Body of pancreas (tissue), 4 donors: ENCODE results near the gene HTR6. TPM values are rescaled to one million over a fixed set of nuclear protein-coding genes. Genes with fewer than 3 reads are reported as not detected.

ENCODE experiments used
- ATAC-seq: fragments of 150-250 bp; one replicate; pipeline ENCODE4 v1.9.1; 2016
- DNase-seq, 4 donors: peaks; one replicate each; pipeline ENCODE4 v3.0.0-alpha.2; 2019
- H3K27ac ChIP-seq, 4 donors: fragments of 200-600 bp; sonication (generic); 1 replicate in 3 of 4; 2 replicates in 1 of 4; pipeline versions ENCODE4 v1.5.1 to v1.6.1; 2016 to 2019; ENCODE audit warnings: mild to moderate bottlenecking in 1 of 4, mixed read lengths in 1 of 4, moderate library complexity in 1 of 4
- H3K27me3 ChIP-seq, 2 donors: fragments of 200-600 bp; sonication (generic); one replicate each; pipeline ENCODE4 v1.6.0; 2016; ENCODE audit warnings: mild to moderate bottlenecking in 1 of 2
- H3K36me3 ChIP-seq, 2 donors: fragments of 200-600 bp; sonication (generic); replicated peaks in 1 of 2; 2 replicates each; pipeline ENCODE4 v1.5.1; 2016; ENCODE audit warnings: low read depth in 2 of 2; ENCODE audit not compliant: insufficient read depth in 1 of 2
- H3K4me1 ChIP-seq: fragments of 200-600 bp; sonication (generic); one replicate; pipeline ENCODE4 v1.6.0; 2016
- H3K4me3 ChIP-seq, 2 donors: fragments of 200-600 bp; sonication (generic); 1 replicate in 1 of 2; 2 replicates in 1 of 2; pipeline ENCODE4 v1.5.1; 2016 to 2019
- H3K9me3 ChIP-seq, 3 donors: fragments of 200-600 bp; sonication (generic); 1 replicate in 2 of 3; 2 replicates in 1 of 3; pipeline ENCODE4 v1.5.1; 2016
- POLR2A ChIP-seq, 3 donors: fragments of 450-650 bp; IDR thresholded peaks; one replicate each; pipeline ENCODE4 v1.6.1; 2016; ENCODE audit warnings: antibody characterized with exemption in 3 of 3, mild to moderate bottlenecking in 2 of 3
- WGBS, 2 donors: methylation state at CpG; one replicate each; pipeline ENCODE4 v1.1.5; 2017; 5-methylcytosine and 5-hydroxymethylcytosine counted together
- intact Hi-C: fragments of 100-400 bp; cut with DNase I; formaldehyde crosslinking; loops from one replicate; pipeline ENCODE4 v1.15.1; 2023
- total RNA-seq, 2 donors: library from RNA; depleted of rRNA; stranded (reverse); fragments of >200 nt; gene quantifications; one replicate each; pipeline ENCODE4 v1.1.0, GENCODE V29; 2016
- TF ChIP-seq, protein P1 (sequence below), 7 experiments: fragments of 450-650 bp in 4 of 7; fragments of 200-600 bp in 3 of 7; sonication (generic) in 3 of 7; IDR thresholded peaks; one replicate each; pipeline ENCODE4 v1.5.1; 2016 to 2019; ENCODE audit warnings: antibody characterized with exemption in 7 of 7

Gene HTR6
- total RNA-seq, 2 donors from 2014 or later, result not detected

DNA sequence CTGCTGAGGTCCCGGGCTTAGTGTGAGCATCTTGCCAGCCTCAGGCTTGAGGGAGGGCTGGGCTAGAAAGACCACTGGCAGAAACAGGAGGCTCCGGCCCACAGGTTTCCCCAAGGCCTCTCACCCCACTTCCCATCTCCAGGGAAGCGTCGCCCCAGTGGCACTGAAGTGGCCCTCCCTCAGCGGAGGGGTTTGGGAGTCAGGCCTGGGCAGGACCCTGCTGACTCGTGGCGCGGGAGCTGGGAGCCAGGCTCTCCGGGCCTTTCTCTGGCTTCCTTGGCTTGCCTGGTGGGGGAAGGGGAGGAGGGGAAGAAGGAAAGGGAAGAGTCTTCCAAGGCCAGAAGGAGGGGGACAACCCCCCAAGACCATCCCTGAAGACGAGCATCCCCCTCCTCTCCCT is 7.2 kb upstream of the HTR6 start:
- no peak overlapping the region for H3K27ac ChIP-seq
- no peaks in the 10 kb centered on the region for H3K27me3 ChIP-seq
- DNase-seq, result no peak
- no peak overlapping the region for H3K4me3 ChIP-seq
- 76 to 88% methylated on average over 5 to 10 of the region's 10 CpGs for WGBS, 2 donors
- no peaks in the 10 kb centered on the region for H3K4me1 ChIP-seq
- H3K9me3 ChIP-seq, result no peaks in the 10 kb centered on the region
- intact Hi-C loops, result no loop called here
- H3K36me3 ChIP-seq, result no peaks in the 10 kb centered on the region
- no peak for ATAC-seq
- TF ChIP-seq, protein P1, sequence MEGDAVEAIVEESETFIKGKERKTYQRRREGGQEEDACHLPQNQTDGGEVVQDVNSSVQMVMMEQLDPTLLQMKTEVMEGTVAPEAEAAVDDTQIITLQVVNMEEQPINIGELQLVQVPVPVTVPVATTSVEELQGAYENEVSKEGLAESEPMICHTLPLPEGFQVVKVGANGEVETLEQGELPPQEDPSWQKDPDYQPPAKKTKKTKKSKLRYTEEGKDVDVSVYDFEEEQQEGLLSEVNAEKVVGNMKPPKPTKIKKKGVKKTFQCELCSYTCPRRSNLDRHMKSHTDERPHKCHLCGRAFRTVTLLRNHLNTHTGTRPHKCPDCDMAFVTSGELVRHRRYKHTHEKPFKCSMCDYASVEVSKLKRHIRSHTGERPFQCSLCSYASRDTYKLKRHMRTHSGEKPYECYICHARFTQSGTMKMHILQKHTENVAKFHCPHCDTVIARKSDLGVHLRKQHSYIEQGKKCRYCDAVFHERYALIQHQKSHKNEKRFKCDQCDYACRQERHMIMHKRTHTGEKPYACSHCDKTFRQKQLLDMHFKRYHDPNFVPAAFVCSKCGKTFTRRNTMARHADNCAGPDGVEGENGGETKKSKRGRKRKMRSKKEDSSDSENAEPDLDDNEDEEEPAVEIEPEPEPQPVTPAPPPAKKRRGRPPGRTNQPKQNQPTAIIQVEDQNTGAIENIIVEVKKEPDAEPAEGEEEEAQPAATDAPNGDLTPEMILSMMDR (IDR thresholded peaks at IDR 0.05), result no peak
- no peak for TF ChIP-seq POLR2A (IDR thresholded peaks at IDR 0.05)

DNA sequence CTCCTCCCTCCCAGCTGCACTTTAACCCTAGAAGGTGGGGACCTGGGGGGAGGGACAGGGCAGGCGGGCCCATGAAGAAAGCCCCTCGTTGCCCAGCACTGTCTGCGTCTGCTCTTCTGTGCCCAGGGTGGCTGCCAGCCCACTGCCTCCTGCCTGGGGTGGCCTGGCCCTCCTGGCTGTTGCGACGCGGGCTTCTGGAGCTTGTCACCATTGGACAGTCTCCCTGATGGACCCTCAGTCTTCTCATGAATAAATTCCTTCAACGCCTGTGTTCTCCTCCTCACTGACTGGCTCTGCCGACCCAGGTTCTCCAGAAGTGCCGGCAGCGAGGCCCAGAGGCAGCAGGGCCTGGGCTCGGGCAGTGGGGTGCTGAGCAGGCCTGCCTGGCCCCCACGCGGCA is 6.5 kb upstream of the HTR6 start:
- ATAC-seq, result no peak
- no peaks in the 10 kb centered on the region for H3K27me3 ChIP-seq
- no peak overlapping the region for H3K4me3 ChIP-seq
- no peaks in the 10 kb centered on the region for H3K36me3 ChIP-seq
- no peaks in the 10 kb centered on the region for H3K4me1 ChIP-seq
- intact Hi-C loops, result no loop called here
- H3K9me3 ChIP-seq, result no peaks in the 10 kb centered on the region
- DNase-seq, result no peak
- 87 to 92% methylated on average over 10 to 12 of the region's 13 CpGs for WGBS, 2 donors
- no peak for TF ChIP-seq POLR2A (IDR thresholded peaks at IDR 0.05)
- TF ChIP-seq, protein P1 (IDR thresholded peaks at IDR 0.05), result no peak
- no peak overlapping the region for H3K27ac ChIP-seq

DNA sequence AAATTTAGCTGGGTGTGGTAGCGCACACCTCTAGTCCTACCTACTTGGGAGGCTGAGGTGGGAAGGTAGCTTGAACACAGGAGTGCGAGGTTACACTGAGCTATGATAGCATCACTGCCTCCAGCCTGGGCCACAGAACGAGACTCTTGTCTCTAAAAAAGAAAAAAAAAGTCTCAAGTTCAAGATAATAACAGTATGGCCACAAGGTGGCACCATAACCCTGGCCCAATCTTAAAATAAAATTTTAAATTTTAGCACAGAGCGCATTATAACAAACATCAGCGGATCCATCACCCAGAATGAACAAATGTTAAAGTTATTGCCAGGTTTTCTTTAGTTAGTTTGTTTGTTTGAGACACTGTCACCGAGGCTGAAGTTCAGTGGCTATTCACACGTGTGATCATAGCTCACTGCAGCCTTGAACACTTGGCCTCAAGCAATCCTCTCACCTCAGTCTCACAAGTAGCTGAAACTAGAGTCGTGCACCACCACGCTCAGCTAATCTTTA is 2.9 kb upstream of the HTR6 start:
- WGBS, 2 donors, result 5 to 8% methylated on average over 9 of the region's 9 CpGs
- H3K27ac ChIP-seq, result no peak overlapping the region
- no peaks in the 10 kb centered on the region for H3K36me3 ChIP-seq
- peak in 3 of 4 donors; percentile 31 to 38 (median 37) for DNase-seq
- ATAC-seq, result peak; percentile 21
- H3K4me1 ChIP-seq, result peaks cover 12% of the 10 kb centered on the region
- H3K9me3 ChIP-seq, result no peaks in the 10 kb centered on the region
- TF ChIP-seq POLR2A (IDR thresholded peaks at IDR 0.05), result no peak
- TF ChIP-seq, protein P1 (IDR thresholded peaks at IDR 0.05), result peak; percentile 42 to 72 (median 58)
- H3K27me3 ChIP-seq, result peaks cover 0 to 15% of the 10 kb centered on the region in 2 donors
- intact Hi-C loops, result no loop called here
- no peak overlapping the region for H3K4me3 ChIP-seq

DNA sequence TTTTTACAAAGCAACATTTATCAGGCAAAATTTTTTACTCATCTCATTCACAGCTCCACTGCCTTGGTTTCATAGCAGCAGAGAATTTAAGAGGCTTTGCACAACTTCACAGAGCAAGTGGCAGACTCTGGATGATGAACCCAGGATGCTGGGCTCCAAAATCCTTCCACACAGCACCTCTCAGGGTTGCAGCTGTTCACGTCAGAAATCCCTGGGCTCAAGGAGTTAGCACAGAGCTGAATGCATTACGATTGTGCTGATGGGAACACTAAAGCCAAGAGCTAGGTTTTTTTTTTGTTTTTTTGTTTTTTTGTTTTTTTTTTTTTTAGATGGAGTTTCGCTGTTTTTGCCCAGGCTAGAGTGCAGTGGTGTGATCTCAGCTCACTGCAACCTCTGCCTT is 2.4 kb upstream of the HTR6 start:
- Histone ChIP-seq H3K27me3 (peaks cover 0 to 15% of the 10 kb centered on the region in 2 donors), H3K36me3 (no peaks in the 10 kb centered on the region), H3K27ac (no peak overlapping the region), H3K4me1 (peaks cover 12% of the 10 kb centered on the region), H3K4me3 (no peak overlapping the region), H3K9me3 (no peaks in the 10 kb centered on the region)
- TF ChIP-seq POLR2A (IDR thresholded peaks at IDR 0.05), result no peak
- TF ChIP-seq, protein P1 (IDR thresholded peaks at IDR 0.05), result no peak
- WGBS, 2 donors, result 60 to 64% methylated on average over 3 of the region's 3 CpGs
- DNase-seq, result no peak
- intact Hi-C loops, result no loop called here
- no peak for ATAC-seq

DNA sequence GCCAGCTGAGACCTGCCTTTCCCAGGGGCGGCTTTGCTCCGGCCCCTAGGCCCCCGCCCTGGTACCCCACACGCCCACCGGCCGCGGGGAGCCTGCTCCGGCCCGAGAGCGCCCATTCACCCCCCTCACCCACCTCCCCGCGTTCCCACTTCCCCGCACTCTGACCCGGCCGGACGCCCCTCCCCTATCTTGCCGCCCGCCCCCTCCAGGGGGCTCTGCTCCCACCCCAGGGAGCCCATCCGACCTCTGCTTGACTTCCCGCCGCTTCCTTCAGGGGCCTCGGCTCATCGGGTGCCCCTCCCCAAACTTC is 466 bp downstream of the HTR6 start:
- WGBS, 2 donors, result 6 to 7% methylated on average over 3 to 20 of the region's 23 CpGs
- DNase-seq (no peak), ATAC-seq (no peak)
- no peak for TF ChIP-seq POLR2A (IDR thresholded peaks at IDR 0.05)
- TF ChIP-seq, protein P1 (IDR thresholded peaks at IDR 0.05), result no peak
- H3K27ac ChIP-seq, result no peak overlapping the region
- intact Hi-C loops, result no loop called here
- no peak overlapping the region for H3K4me3 ChIP-seq
- H3K4me1 ChIP-seq, result peaks cover 12% of the 10 kb centered on the region
- H3K27me3 ChIP-seq, result peaks cover 0 to 15% of the 10 kb centered on the region in 2 donors
- H3K9me3 ChIP-seq, result no peaks in the 10 kb centered on the region
- no peaks in the 10 kb centered on the region for H3K36me3 ChIP-seq
